ENCODE measurements around the gene LRRC28. TPM values are rescaled to one million over a fixed set of nuclear protein-coding genes. Genes with fewer than 3 reads are reported as not detected.
A peak's percentile ranks its signal among the peaks of the same experiment; 100 is the strongest.

Gene LRRC28
- total RNA-seq, 1 donor from 2014 or later: 14.6 TPM

DNA sequence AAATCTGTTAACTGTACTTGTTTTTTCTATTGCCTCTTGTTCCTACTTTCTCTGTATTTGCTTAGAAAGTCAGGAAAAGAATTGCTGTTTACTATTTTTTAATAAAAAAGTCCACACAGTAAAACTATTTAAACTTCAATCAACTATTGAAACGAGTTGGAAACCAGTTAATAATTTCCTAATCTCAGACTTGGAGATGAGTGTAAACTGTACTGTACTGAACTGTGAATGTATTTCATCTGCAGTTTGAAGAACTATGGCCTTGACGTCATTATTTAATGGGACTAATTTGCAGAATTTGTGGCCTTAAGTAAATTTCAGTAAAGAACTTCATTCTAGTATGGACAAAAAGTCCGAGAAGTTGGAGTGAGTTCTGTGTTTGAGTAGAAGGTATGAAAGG, 89.1 kb downstream of the LRRC28 start:
- H3K27ac Mint-ChIP-seq: no peak overlapping the region
- H3K36me3 Mint-ChIP-seq (ENCODE audit: low read depth): no peaks in the 10 kb centered on the region
- intact Hi-C loops (cut with micrococcal nuclease): loop anchor here (5.0 to 10.0 kb wide), 2 partner anchors 53 to 364 kb away; no protein-coding TSS in a partner anchor
- DNase-seq (ENCODE audit: low spot score): no peak
- no peaks in the 10 kb centered on the region for H3K27me3 Mint-ChIP-seq (ENCODE audit: low read depth)
- no peak overlapping the region for H3K4me3 Mint-ChIP-seq (ENCODE audit: low read depth)
- H3K9me3 Mint-ChIP-seq: no peaks in the 10 kb centered on the region
- H3K4me1 Mint-ChIP-seq (ENCODE audit: low read depth): peaks cover 12% of the 10 kb centered on the region

DNA sequence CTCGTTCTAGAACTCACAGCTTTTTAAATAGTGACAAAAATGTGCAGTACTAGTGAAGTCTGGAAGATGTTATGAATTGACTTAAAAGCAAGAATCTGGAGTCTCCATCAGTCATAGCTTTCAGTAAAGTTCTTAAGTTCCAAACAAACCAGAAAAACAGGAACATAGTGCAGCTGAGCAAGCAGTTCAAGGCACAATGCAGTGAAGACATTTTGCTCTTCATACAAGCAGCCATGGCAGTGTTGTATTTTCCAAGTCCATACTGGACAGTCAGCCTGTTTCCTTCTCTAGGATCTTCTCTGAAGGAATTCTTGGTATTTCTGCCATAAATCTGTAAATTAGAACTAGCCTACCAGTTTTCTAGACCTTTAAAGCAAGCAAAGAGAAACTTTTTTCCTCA, 90.5 kb downstream of the LRRC28 start:
- Mint-ChIP-seq H3K9me3 (no peaks in the 10 kb centered on the region), H3K4me3 (ENCODE audit: low read depth) (no peak overlapping the region), H3K4me1 (ENCODE audit: low read depth) (peaks cover 12% of the 10 kb centered on the region), H3K27ac (no peak overlapping the region), H3K36me3 (ENCODE audit: low read depth) (no peaks in the 10 kb centered on the region), H3K27me3 (ENCODE audit: low read depth) (no peaks in the 10 kb centered on the region)
- DNase-seq (ENCODE audit: low spot score): no peak
- intact Hi-C loops (cut with micrococcal nuclease): loop anchor here (5.0 to 10.0 kb wide), 2 partner anchors 54 to 363 kb away; no protein-coding TSS in a partner anchor

DNA sequence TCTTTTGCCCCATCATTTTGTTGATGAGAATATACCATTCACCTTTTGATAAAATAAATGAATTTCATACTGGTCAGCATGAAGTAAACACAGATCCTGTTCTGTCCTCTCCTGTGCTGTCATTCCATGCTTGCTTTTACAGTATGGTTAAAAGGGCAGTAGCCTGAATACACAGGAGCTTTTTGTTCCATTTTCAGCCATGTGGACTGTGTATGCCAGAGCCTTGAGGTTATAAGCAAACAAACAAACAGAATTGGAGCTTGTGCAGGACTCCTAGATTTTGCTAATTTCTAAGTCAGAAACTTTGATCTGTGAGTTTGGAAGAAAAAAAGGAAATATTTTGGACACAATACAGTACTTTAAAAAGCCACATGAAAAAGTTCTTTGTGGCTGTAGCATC, 91.9 kb downstream of the LRRC28 start:
- Mint-ChIP-seq H3K27me3 (ENCODE audit: low read depth) (no peaks in the 10 kb centered on the region), H3K4me1 (ENCODE audit: low read depth) (peaks cover 12% of the 10 kb centered on the region), H3K9me3 (no peaks in the 10 kb centered on the region), H3K4me3 (ENCODE audit: low read depth) (no peak overlapping the region), H3K27ac (no peak overlapping the region), H3K36me3 (ENCODE audit: low read depth) (no peaks in the 10 kb centered on the region)
- DNase-seq (ENCODE audit: low spot score): no peak
- intact Hi-C loops (cut with micrococcal nuclease): loop anchor here (5.0 to 10.0 kb wide), 2 partner anchors 56 to 362 kb away; no protein-coding TSS in a partner anchor

DNA sequence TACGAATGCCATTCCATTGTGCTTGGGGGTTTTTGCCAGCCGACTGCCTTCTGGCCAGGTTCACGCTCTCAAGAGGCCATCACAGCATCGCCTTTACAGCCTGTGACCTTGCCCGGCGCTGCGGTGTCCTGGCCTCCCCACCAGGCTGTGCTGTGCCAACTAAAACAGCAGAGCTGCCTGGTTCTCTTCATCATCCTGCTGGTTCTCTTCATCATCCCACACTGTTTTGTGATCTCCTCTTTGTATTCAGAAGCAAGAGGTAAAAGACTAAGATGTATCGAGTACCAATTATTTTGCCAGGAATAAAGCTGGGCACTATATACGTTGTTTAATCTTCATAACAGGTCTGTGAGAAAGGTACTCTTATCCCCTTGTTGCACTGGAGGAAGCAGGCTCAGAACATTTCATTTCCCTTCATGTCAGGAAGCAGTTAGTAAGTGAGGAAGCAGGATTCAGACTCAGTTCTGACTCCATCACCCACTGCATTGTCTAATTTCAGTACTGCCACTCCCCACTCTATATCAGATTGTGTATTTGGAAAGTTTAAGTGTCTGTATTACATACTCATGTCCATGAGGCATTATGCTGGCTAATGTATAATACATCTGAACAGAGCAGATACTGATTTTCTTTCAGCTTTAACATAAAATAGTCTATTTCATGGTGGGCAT, 92.7 kb downstream of the LRRC28 start:
- Mint-ChIP-seq H3K27ac (peak overlapping the region; percentile 11), H3K9me3 (no peaks in the 10 kb centered on the region), H3K4me3 (ENCODE audit: low read depth) (no peak overlapping the region), H3K27me3 (ENCODE audit: low read depth) (no peaks in the 10 kb centered on the region), H3K4me1 (ENCODE audit: low read depth) (peaks cover 12% of the 10 kb centered on the region), H3K36me3 (ENCODE audit: low read depth) (no peaks in the 10 kb centered on the region)
- DNase-seq (ENCODE audit: low spot score): no peak
- intact Hi-C loops (cut with micrococcal nuclease): loop anchor here (2.0 to 10.0 kb wide), 3 partner anchors 27 to 361 kb away; no protein-coding TSS in a partner anchor

DNA sequence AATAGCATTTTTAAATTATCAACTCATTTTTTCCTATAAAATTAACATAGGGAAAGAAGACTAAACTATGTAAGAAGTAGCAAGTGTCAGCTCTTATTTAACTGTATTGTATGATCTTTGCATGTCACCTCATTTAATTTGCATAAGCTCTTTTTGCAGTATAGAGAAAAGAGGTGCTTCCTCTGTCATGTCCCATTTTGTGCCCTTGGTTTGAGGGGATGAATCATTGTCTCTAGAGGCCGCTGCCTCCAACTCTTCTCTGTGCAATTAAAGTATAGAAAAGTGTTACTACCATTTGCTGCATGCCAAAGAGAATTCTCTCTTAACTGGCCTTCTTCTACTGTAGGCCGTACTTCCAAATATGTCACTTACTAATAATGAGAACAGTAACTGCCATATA, 93.4 kb downstream of the LRRC28 start:
- H3K36me3 Mint-ChIP-seq (ENCODE audit: low read depth): peaks cover 5% of the 10 kb centered on the region
- no peaks in the 10 kb centered on the region for H3K9me3 Mint-ChIP-seq
- no peaks in the 10 kb centered on the region for H3K27me3 Mint-ChIP-seq (ENCODE audit: low read depth)
- H3K4me1 Mint-ChIP-seq (ENCODE audit: low read depth): peaks cover 12% of the 10 kb centered on the region
- intact Hi-C loops (cut with micrococcal nuclease): loop anchor here (2.0 to 10.0 kb wide), 3 partner anchors 26 to 360 kb away; no protein-coding TSS in a partner anchor
- DNase-seq (ENCODE audit: low spot score): no peak
- H3K27ac Mint-ChIP-seq: no peak overlapping the region
- no peak overlapping the region for H3K4me3 Mint-ChIP-seq (ENCODE audit: low read depth)

DNA sequence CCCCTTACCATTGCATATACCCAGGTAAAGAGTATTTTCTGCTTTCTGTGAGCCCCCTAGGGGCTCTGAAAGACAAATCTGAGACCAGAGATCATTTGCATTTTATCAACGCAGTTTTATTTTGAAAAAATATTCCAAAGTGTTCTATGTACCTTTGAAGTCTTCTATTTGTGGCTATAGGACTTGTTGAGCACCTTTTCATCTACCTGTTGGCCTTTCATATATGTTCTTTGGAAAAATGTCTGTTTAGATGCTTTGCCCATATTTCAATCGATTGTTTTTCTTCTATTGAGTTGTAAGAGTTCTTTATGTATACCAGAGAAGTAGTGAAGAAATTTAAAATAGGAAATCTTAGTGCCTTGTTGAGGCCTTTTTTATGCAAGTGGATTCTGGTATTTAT, 94.0 kb downstream of the LRRC28 start:
- intact Hi-C loops (cut with micrococcal nuclease): loop anchor here (2.0 to 10.0 kb wide), 2 partner anchors 26 to 360 kb away; no protein-coding TSS in a partner anchor
- Mint-ChIP-seq H3K9me3 (no peaks in the 10 kb centered on the region), H3K27ac (no peak overlapping the region), H3K4me1 (ENCODE audit: low read depth) (peaks cover 12% of the 10 kb centered on the region), H3K27me3 (ENCODE audit: low read depth) (no peaks in the 10 kb centered on the region), H3K36me3 (ENCODE audit: low read depth) (peaks cover 5% of the 10 kb centered on the region), H3K4me3 (ENCODE audit: low read depth) (no peak overlapping the region)
- DNase-seq (ENCODE audit: low spot score): no peak

DNA sequence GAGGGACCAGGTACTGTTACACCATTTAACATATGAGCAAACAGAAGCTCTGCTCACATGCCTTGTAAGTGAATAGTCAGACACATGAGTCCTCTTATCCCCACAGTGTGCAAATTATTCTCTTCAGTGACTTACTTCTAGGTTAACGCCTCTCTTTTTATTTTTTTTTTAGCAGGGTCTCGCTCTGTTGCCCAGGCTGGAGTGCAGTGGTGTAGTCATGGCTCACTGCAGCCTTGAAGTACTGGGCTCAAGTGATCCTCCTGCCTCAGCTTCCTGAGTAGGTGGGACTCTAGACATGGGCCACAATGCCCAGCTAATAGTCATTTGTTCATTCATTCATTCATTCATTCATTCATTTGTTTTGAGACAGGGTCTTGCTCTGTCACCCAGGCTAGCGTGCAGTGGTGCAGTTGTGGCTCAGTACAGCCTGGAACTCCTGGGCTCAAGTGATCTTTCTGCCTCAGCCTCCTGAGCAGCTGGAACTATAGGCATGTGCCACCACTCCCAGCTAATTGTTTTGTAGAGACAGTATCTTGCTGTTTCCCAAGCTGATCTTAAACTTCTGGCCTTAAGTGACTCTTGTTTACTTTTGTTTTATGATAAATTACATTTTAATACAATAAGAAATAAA, 94.7 kb downstream of the LRRC28 start:
- Mint-ChIP-seq H3K4me1 (ENCODE audit: low read depth) (peaks cover 12% of the 10 kb centered on the region), H3K27ac (no peak overlapping the region), H3K36me3 (ENCODE audit: low read depth) (peaks cover 5% of the 10 kb centered on the region), H3K9me3 (no peaks in the 10 kb centered on the region), H3K27me3 (ENCODE audit: low read depth) (no peaks in the 10 kb centered on the region), H3K4me3 (ENCODE audit: low read depth) (no peak overlapping the region)
- intact Hi-C loops (cut with micrococcal nuclease): loop anchor here (2.0 to 10.0 kb wide), 2 partner anchors 25 to 359 kb away; no protein-coding TSS in a partner anchor
- no peak for DNase-seq (ENCODE audit: low spot score)

DNA sequence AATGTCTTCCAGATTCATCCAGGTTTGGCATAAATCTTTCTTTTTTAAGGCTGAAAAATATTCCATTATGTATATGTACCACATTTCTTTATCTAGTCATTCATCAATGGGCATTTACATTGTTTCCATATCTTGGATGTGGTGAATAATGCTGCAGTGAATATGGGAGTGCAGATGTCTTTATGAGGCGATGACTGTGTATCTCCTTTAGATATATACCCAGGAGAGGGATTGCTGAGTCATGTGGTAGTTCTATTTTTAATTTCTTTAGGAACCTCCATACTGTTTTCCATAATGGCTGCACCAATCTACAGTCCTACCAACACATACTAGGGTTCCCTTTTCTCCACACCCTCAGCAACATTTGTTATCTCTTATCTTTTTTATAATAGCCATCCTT, 96.3 kb downstream of the LRRC28 start:
- Mint-ChIP-seq H3K36me3 (ENCODE audit: low read depth) (peaks cover 5% of the 10 kb centered on the region), H3K4me3 (ENCODE audit: low read depth) (no peak overlapping the region), H3K27ac (no peak overlapping the region), H3K4me1 (ENCODE audit: low read depth) (peaks cover 12% of the 10 kb centered on the region), H3K27me3 (ENCODE audit: low read depth) (no peaks in the 10 kb centered on the region), H3K9me3 (no peaks in the 10 kb centered on the region)
- intact Hi-C loops (cut with micrococcal nuclease): loop anchor here (10.0 kb wide), 1 partner anchor 357 kb away; no protein-coding TSS in a partner anchor
- no peak for DNase-seq (ENCODE audit: low spot score)

DNA sequence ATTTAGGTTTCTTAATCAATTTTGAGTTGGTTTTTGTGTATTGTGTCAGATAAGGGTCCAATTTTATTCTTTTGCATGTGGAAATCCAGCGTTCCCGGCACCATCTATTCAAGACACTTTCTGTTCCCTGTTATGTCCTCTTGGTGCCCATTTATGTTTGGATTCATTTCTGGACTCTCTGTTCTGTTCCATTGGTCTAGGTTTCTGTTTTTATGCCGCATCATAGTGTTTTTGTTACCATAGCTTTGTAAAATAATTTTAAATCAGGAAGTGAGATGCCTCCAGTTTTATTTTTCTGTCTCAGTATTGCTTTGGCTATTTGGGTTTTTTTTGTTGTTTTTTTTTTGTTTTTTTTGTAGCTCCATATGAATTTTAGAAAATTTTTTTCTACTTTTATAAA, 97.1 kb downstream of the LRRC28 start:
- peaks cover 5% of the 10 kb centered on the region for H3K36me3 Mint-ChIP-seq (ENCODE audit: low read depth)
- DNase-seq (ENCODE audit: low spot score): no peak
- no peak overlapping the region for H3K4me3 Mint-ChIP-seq (ENCODE audit: low read depth)
- intact Hi-C loops (cut with micrococcal nuclease): loop anchor here (10.0 kb wide), 1 partner anchor 356 kb away; no protein-coding TSS in a partner anchor
- H3K27ac Mint-ChIP-seq: no peak overlapping the region
- H3K9me3 Mint-ChIP-seq: no peaks in the 10 kb centered on the region
- H3K4me1 Mint-ChIP-seq (ENCODE audit: low read depth): peaks cover 12% of the 10 kb centered on the region
- H3K27me3 Mint-ChIP-seq (ENCODE audit: low read depth): no peaks in the 10 kb centered on the region

DNA sequence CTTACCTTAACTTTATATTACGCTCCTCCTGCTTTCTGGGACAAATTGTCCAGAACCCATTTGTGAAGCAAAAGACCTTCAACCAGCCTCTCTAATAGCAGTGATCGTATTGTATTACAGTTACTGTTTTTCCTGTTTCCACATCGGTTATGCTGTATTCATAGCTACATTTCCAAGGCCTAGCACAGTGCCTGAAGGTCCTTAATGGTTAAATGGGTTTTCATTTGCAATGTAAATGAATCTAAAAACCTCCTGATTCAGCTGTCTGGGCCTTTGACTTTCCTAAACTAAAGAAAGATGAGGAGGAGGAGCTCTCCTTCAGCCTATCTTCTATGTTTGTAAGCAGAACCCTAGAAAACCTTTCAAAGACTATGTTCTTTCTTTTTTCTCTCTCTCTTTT, 99.1 kb downstream of the LRRC28 start:
- intact Hi-C loops (cut with micrococcal nuclease): no loop called here
- Mint-ChIP-seq H3K27ac (no peak overlapping the region), H3K9me3 (no peaks in the 10 kb centered on the region), H3K4me1 (ENCODE audit: low read depth) (no peaks in the 10 kb centered on the region), H3K4me3 (ENCODE audit: low read depth) (no peak overlapping the region), H3K27me3 (ENCODE audit: low read depth) (no peaks in the 10 kb centered on the region), H3K36me3 (ENCODE audit: low read depth) (peaks cover 5% of the 10 kb centered on the region)
- DNase-seq (ENCODE audit: low spot score): no peak

DNA sequence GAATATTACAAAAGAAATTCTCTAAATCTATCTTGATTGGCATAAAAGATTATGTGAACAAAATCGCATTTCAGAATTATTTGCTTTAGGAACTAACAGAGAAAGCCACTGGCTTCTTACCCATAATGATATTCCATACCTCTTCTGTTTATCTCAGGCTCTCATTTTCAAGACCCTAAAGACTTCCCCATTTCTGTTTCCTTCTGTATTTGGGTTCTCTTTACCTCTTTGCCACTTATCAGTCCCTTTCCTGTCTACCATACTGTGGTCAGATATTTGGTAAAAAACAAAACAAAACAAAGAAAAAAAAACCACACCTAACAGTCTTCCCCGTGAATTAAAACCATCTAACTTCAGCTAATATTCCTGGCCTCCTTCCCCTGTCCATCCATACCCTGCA, 108.5 kb downstream of the LRRC28 start:
- H3K36me3 Mint-ChIP-seq (ENCODE audit: low read depth): peaks cover 4% of the 10 kb centered on the region
- H3K27ac Mint-ChIP-seq: no peak overlapping the region
- intact Hi-C loops (cut with micrococcal nuclease): no loop called here
- H3K4me1 Mint-ChIP-seq (ENCODE audit: low read depth): peaks cover 5% of the 10 kb centered on the region
- no peak overlapping the region for H3K4me3 Mint-ChIP-seq (ENCODE audit: low read depth)
- H3K27me3 Mint-ChIP-seq (ENCODE audit: low read depth): no peaks in the 10 kb centered on the region
- H3K9me3 Mint-ChIP-seq: no peaks in the 10 kb centered on the region
- no peak for DNase-seq (ENCODE audit: low spot score)

DNA sequence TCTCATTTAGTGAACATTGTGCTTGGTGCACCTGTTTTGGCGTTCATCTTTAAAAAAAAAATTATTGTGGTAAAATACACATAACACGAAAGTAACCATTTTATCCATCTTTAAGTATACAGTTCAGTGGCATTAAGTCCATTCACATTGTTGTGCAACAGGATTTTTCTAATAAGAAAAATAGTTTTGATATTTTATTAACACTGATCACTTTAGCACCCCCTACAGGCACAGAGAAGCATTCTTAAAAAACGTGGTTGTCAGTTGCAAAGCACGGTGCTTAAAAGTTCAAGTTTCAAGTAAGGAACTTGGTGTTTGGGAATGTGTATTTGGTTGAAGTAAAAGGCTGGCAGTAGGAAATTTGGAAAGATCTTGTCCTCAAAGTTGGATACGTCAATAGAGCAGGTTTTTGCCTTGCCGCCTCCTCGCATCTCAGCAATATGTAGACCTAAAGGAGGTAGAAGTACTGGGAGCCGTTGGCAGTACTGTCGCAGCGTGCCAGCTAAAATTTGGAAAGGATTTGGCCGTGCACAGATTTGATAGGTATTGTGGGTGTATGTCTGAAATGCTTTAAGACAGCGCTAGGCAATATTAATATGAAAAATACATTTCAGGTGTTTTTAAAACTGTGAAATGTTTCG, 110.4 kb downstream of the LRRC28 start:
- no peaks in the 10 kb centered on the region for H3K27me3 Mint-ChIP-seq (ENCODE audit: low read depth)
- peaks cover 6% of the 10 kb centered on the region for H3K9me3 Mint-ChIP-seq

DNA sequence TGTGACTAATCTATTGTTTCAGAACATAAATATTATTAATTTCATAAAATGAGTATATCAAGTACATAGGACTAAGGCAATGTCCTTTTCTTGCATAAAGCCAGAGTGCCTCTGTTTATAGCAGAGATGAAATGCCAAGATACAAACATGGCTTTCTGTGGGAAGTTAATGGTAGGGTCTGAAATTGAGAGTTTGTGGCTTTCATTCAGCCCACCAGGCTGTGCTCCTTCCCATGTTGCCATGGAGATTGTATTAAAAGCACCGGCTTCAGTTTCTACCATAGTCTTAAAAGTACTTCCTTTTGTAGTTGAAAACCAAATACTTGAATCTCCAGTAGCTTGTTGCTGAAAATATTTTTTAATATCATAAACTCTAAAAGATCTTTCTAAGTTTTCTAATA, 114.0 kb downstream of the LRRC28 start:
- H3K27ac Mint-ChIP-seq: no peak overlapping the region
- peaks cover 14% of the 10 kb centered on the region for H3K9me3 Mint-ChIP-seq
- no peak overlapping the region for H3K4me3 Mint-ChIP-seq (ENCODE audit: low read depth)
- no peak for DNase-seq (ENCODE audit: low spot score)
- H3K27me3 Mint-ChIP-seq (ENCODE audit: low read depth): no peaks in the 10 kb centered on the region
- peaks cover 28% of the 10 kb centered on the region for H3K36me3 Mint-ChIP-seq (ENCODE audit: low read depth)
- intact Hi-C loops (cut with micrococcal nuclease): no loop called here
- peaks cover 15% of the 10 kb centered on the region for H3K4me1 Mint-ChIP-seq (ENCODE audit: low read depth)

More for the DNA sequence above, 110.4 kb downstream of the LRRC28 start:
- peaks cover 13% of the 10 kb centered on the region for H3K4me1 Mint-ChIP-seq (ENCODE audit: low read depth)
- intact Hi-C loops (cut with micrococcal nuclease): no loop called here
- no peak for DNase-seq (ENCODE audit: low spot score)
- H3K36me3 Mint-ChIP-seq (ENCODE audit: low read depth): peaks cover 11% of the 10 kb centered on the region
- H3K4me3 Mint-ChIP-seq (ENCODE audit: low read depth): no peak overlapping the region
- no peak overlapping the region for H3K27ac Mint-ChIP-seq
